ENCODE measurements around the gene NTN1. TPM values are rescaled to one million over a fixed set of nuclear protein-coding genes. Genes with fewer than 3 reads are reported as not detected.

The NTN1 gene
- polyA plus RNA-seq, 3 donors, result 0.03 to 0.04 TPM; not detected in 1

DNA sequence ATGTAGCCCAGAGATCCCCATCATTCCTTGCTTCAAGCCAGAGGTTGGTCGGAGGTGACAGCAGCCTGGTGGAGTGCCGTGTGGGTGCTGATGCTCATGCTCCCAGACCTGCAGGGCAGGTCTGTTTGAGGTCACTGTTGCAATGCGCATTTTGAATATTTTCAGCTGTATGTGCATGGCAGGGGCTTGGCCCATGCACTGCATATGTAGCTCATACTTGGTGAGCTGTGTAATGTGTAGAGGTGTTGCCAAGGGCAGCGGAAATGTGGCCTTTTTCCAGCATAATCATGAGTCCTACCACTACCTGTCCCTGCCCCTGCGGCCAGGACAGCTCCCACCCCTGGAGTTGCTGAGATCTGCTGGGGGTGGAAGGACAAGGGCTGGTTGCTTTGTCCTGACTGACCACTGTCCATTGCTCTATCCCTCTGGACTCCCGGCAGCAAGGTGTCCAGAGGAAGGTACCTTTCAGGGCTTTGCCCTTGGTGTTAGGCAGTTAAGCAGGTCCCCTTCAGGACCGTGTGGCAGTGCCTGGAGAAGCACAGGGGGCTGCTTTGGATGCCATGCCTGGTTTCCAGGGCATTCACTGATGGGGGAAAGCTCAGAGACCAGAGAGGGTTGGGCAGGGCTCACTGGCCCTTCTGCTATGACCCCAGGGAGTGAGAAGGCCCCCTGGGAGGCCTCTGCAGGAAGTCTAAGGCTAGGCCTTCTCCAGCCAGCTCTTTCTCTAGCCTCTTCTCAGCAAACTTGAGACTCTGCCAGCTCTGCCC, 215.2 kb downstream of the NTN1 start:
- Mint-ChIP-seq H3K27ac (no peak overlapping the region), H3K27me3 (ENCODE audit: low read depth in 3 of 3) (peaks cover 23 to 61% (median 46%) of the 10 kb centered on the region in 3 donors), H3K36me3 (no peaks in the 10 kb centered on the region), H3K9me3 (peaks cover 0 to 6% (median 0%) of the 10 kb centered on the region in 7 donors), H3K4me1 (peaks cover 17% of the 10 kb centered on the region), H3K4me3 (no peak overlapping the region)
- Histone ChIP-seq H3K4me3 (replicated peaks in 1 of 3; ENCODE audit: low read depth in 2 of 3, low read length in 3 of 3) (no peak overlapping the region), H3K4me2 (replicated peaks; ENCODE audit: extremely low read depth, low read length, poor library complexity, severe bottlenecking) (no peak overlapping the region), H3K4me1 (ENCODE audit: control insufficient read depth in 1 of 2, insufficient read depth in 2 of 2, low read length in 2 of 2) (peaks cover 9 to 18% of the 10 kb centered on the region in 2 donors), H4K20me1 (ENCODE audit: insufficient read depth, low read length) (no peaks in the 10 kb centered on the region), H3K36me3 (replicated peaks in 1 of 2; ENCODE audit: control insufficient read depth in 1 of 2, insufficient read depth in 2 of 2, low read length in 2 of 2) (no peaks in the 10 kb centered on the region), H2AFZ (ENCODE audit: insufficient read depth, low read depth, low read length, poor library complexity, severe bottlenecking) (no peak overlapping the region), H3K27ac (ENCODE audit: low read depth in 1 of 2, low read length in 2 of 2) (no peak overlapping the region), H3K9ac (ENCODE audit: insufficient read depth, low read length, poor library complexity, severe bottlenecking) (no peak overlapping the region), H3K9me3 (replicated peaks in 1 of 2; ENCODE audit: control insufficient read depth in 1 of 2, insufficient read depth in 1 of 2, low read length in 2 of 2) (no peaks in the 10 kb centered on the region), H3K79me2 (ENCODE audit: insufficient read depth, low read length) (no peaks in the 10 kb centered on the region), H3K27me3 (ENCODE audit: control insufficient read depth in 2 of 2, insufficient read depth in 2 of 2, low read length in 2 of 2) (peaks cover 4 to 42% of the 10 kb centered on the region in 2 donors)
- no peak for DNase-seq
- intact Hi-C loops (cut with micrococcal nuclease), result no loop called here
- TF ChIP-seq, protein P1, sequence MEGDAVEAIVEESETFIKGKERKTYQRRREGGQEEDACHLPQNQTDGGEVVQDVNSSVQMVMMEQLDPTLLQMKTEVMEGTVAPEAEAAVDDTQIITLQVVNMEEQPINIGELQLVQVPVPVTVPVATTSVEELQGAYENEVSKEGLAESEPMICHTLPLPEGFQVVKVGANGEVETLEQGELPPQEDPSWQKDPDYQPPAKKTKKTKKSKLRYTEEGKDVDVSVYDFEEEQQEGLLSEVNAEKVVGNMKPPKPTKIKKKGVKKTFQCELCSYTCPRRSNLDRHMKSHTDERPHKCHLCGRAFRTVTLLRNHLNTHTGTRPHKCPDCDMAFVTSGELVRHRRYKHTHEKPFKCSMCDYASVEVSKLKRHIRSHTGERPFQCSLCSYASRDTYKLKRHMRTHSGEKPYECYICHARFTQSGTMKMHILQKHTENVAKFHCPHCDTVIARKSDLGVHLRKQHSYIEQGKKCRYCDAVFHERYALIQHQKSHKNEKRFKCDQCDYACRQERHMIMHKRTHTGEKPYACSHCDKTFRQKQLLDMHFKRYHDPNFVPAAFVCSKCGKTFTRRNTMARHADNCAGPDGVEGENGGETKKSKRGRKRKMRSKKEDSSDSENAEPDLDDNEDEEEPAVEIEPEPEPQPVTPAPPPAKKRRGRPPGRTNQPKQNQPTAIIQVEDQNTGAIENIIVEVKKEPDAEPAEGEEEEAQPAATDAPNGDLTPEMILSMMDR (IDR thresholded peaks at IDR 0.05), result no peak
- 99% methylated on average over 5 of the region's 7 CpGs for WGBS (ENCODE audit: insufficient coverage)

DNA sequence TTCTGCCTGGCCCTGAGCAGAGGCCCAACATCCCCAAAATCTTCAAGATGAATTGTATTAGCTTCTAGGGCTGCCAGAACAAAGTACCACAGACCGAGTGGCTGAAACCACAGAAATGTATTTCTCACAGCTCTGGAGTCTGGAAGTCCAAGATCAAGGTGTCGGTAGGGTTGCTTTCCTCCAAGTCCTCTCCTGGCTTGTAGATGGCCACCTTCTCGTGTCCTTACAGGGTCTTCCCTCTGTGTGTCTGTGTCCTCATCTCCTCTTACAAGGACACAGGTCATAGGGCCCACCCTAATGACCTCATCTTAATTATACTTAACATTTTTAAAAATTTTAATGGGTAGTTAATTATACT, 215.7 kb downstream of the NTN1 start:
- 38% methylated on average over 1 of the region's 3 CpGs for WGBS (ENCODE audit: insufficient coverage)
- H3K27ac Mint-ChIP-seq, result no peak overlapping the region
- Histone ChIP-seq H3K4me2 (replicated peaks; ENCODE audit: extremely low read depth, low read length, poor library complexity, severe bottlenecking) (no peak overlapping the region), H3K4me1 (ENCODE audit: control insufficient read depth in 1 of 2, insufficient read depth in 2 of 2, low read length in 2 of 2) (peaks cover 9 to 18% of the 10 kb centered on the region in 2 donors), H3K9ac (ENCODE audit: insufficient read depth, low read length, poor library complexity, severe bottlenecking) (no peak overlapping the region), H2AFZ (ENCODE audit: insufficient read depth, low read depth, low read length, poor library complexity, severe bottlenecking) (no peak overlapping the region), H3K27ac (ENCODE audit: low read depth in 1 of 2, low read length in 2 of 2) (no peak overlapping the region), H3K27me3 (ENCODE audit: control insufficient read depth in 2 of 2, insufficient read depth in 2 of 2, low read length in 2 of 2) (peaks cover 4 to 42% of the 10 kb centered on the region in 2 donors), H3K36me3 (replicated peaks in 1 of 2; ENCODE audit: control insufficient read depth in 1 of 2, insufficient read depth in 2 of 2, low read length in 2 of 2) (no peaks in the 10 kb centered on the region), H3K9me3 (replicated peaks in 1 of 2; ENCODE audit: control insufficient read depth in 1 of 2, insufficient read depth in 1 of 2, low read length in 2 of 2) (no peaks in the 10 kb centered on the region), H3K4me3 (replicated peaks in 1 of 3; ENCODE audit: low read depth in 2 of 3, low read length in 3 of 3) (no peak overlapping the region), H3K79me2 (ENCODE audit: insufficient read depth, low read length) (no peaks in the 10 kb centered on the region), H4K20me1 (ENCODE audit: insufficient read depth, low read length) (no peaks in the 10 kb centered on the region)
- TF ChIP-seq, protein P1 (IDR thresholded peaks at IDR 0.05), result no peak
- no peaks in the 10 kb centered on the region for H3K36me3 Mint-ChIP-seq
- peaks cover 23 to 60% (median 44%) of the 10 kb centered on the region in 3 donors for H3K27me3 Mint-ChIP-seq (ENCODE audit: low read depth in 3 of 3)
- peaks cover 0 to 6% (median 0%) of the 10 kb centered on the region in 7 donors for H3K9me3 Mint-ChIP-seq
- H3K4me1 Mint-ChIP-seq, result peaks cover 18% of the 10 kb centered on the region
- no peak overlapping the region for H3K4me3 Mint-ChIP-seq
- DNase-seq, result no peak
- intact Hi-C loops (cut with micrococcal nuclease), result no loop called here
